K562 (cell line): Measurements from ENCODE around the gene TSHZ1. TPM values are rescaled to one million over a fixed set of nuclear protein-coding genes. Genes with fewer than 3 reads are reported as not detected.

Experiments
- ATAC-seq: fragments of 200-7000 bp; cut with Tn5 transposase; 3 replicates; pipeline ENCODE4 v1.9.1; 2020; ENCODE audit warnings: moderate library complexity
- BruUV-seq: library from RNA; stranded (reverse); fragments of 400-500 nt; replicated peaks from 2 replicates; lab custom pipeline; 2021; lab: Mats Ljungman, UMichigan
- CTCF ChIA-PET: fragments of 300-600 bp; formaldehyde crosslinking; extraction: SDS; loops from one replicate; lab custom pipeline; 2021; ENCODE audit warnings: low intra/inter-chr PET ratio; lab: Yijun Ruan, JAX
- POLR2A ChIA-PET: fragments of 300-600, 350-650 bp; sonication (Branson Sonifier 250); formaldehyde crosslinking; extraction: SDS; loops from one replicate; lab custom pipeline; 2021; ENCODE audit warnings: antibody characterized with exemption, inconsistent platforms; lab: Yijun Ruan, JAX
- DNase-seq, 4 experiments: peaks; one replicate each; pipeline versions ENCODE4 v3.0.0 to v3.0.0-alpha.2; 2011 to 2018; ENCODE audit warnings: low spot score in 3 of 4, mixed read lengths in 3 of 4; ENCODE audit errors: extremely low read depth in 1 of 4
- FAIRE-seq: peaks from 2 replicates; lab custom pipeline; 2011; peaks lifted over from hg19 to GRCh38; lab: Jason Lieb, UNC
- H2AFZ ChIP-seq: 2 replicates; pipeline ENCODE4 v1.6.0; 2011; ENCODE audit warnings: low read depth, low read length, control low read depth, inconsistent platforms
- H3K27ac ChIP-seq: fragments of 200-600 bp; 3 replicates; pipeline ENCODE4 v1.8.0; 2011; ENCODE audit warnings: low read depth, mild to moderate bottlenecking, control low read depth, inconsistent platforms, low read length, moderate library complexity, mixed read lengths; ENCODE audit errors: extremely low read depth
- H3K27me3 ChIP-seq, 2 experiments: fragments of 300-600 bp in 1 of 2; 2 replicates in 1 of 2; 3 replicates in 1 of 2; pipeline versions ENCODE4 v1.6.0 to v1.8.0; 2011; ENCODE audit warnings: inconsistent platforms in 2 of 2, low read length in 2 of 2, mild to moderate bottlenecking in 1 of 2, mixed read lengths in 1 of 2, moderate library complexity in 1 of 2; ENCODE audit not compliant: control insufficient read depth in 2 of 2, insufficient read depth in 2 of 2
- H3K36me3 ChIP-seq: fragments of 300-600 bp; 3 replicates; pipeline ENCODE4 v1.8.0; 2011; ENCODE audit warnings: mild to moderate bottlenecking, low read length, inconsistent platforms; ENCODE audit not compliant: control insufficient read depth, insufficient read depth
- H3K4me1 ChIP-seq, 2 experiments: fragments of 200-600 bp in 1 of 2; replicated peaks in 1 of 2; 2 replicates in 1 of 2; 3 replicates in 1 of 2; pipeline versions ENCODE4 v1.5.1 to v1.8.0; 2011; ENCODE audit warnings: inconsistent platforms in 2 of 2, low read length in 2 of 2, mild to moderate bottlenecking in 1 of 2, mixed read lengths in 1 of 2, moderate library complexity in 1 of 2; ENCODE audit not compliant: control insufficient read depth in 2 of 2, insufficient read depth in 2 of 2
- H3K4me2 ChIP-seq: 2 replicates; pipeline ENCODE4 v1.6.1; 2011; ENCODE audit warnings: low read length, control low read depth, inconsistent platforms, mixed read lengths; ENCODE audit not compliant: insufficient read depth
- H3K4me3 ChIP-seq: fragments of 200-600 bp; sonication (generic), shearing (Covaris generic); 2 replicates; pipeline ENCODE4 v1.5.1; 2016; ENCODE audit warnings: control low read depth, inconsistent platforms
- H3K79me2 ChIP-seq: fragments of 200-600 bp; 3 replicates; pipeline ENCODE4 v1.8.0; 2011; ENCODE audit warnings: low read length, inconsistent platforms; ENCODE audit not compliant: control insufficient read depth, insufficient read depth
- H3K9ac ChIP-seq, 2 experiments: 2 replicates each; pipeline versions ENCODE4 v1.6.0 to v1.6.1; 2011; ENCODE audit warnings: low read depth in 2 of 2, low read length in 2 of 2, control low read depth in 1 of 2, inconsistent platforms in 1 of 2, mild to moderate bottlenecking in 1 of 2, mixed read lengths in 1 of 2; ENCODE audit not compliant: insufficient read depth in 1 of 2
- H3K9me1 ChIP-seq: one replicate; pipeline ENCODE4 v1.6.0; 2011; ENCODE audit warnings: inconsistent platforms, mild to moderate bottlenecking, low read length, moderate library complexity; ENCODE audit not compliant: control insufficient read depth, insufficient read depth
- H3K9me3 ChIP-seq: replicated peaks from 2 replicates; pipeline ENCODE4 v1.5.1; 2011; ENCODE audit warnings: low read depth, low read length, inconsistent platforms; ENCODE audit not compliant: control insufficient read depth, insufficient read depth
- H4K20me1 ChIP-seq: replicated peaks from 2 replicates; pipeline ENCODE4 v1.6.1; 2011; ENCODE audit warnings: low read length, inconsistent platforms, mixed read lengths; ENCODE audit not compliant: control insufficient read depth, insufficient read depth
- HDAC8 ChIP-seq: fragments of 450-650 bp; IDR thresholded peaks from 2 replicates; pipeline ENCODE4 v1.6.1; 2016; ENCODE audit warnings: mild to moderate bottlenecking, missing genetic modification characterization, moderate library complexity, missing compliant biosample characterization
- HNRNPH1 ChIP-seq: fragments of 200-400 bp; formaldehyde crosslinking; optimal IDR thresholded peaks from 2 replicates; pipeline ENCODE3; 2017; ENCODE audit warnings: low read depth, mild to moderate bottlenecking, low read length, moderate library complexity
- KAT8 ChIP-seq: fragments of 450-650 bp; IDR thresholded peaks from 2 replicates; pipeline ENCODE4 v1.6.1; 2016; ENCODE audit warnings: low read depth, mild to moderate bottlenecking
- KDM4B ChIP-seq, 2 experiments: fragments of 450-650 bp in 1 of 2; sonication (generic) in 1 of 2; IDR thresholded peaks; 2 replicates each; pipeline ENCODE4 v1.6.1; 2016 to 2017; ENCODE audit warnings: borderline replicate concordance in 2 of 2, antibody characterized with exemption in 1 of 2, low read depth in 1 of 2, mild to moderate bottlenecking in 1 of 2
- MAFF ChIP-seq: IDR thresholded peaks from 2 replicates; pipeline ENCODE4 v1.6.1; 2012; ENCODE audit warnings: low read length, improper control_type of control experiment
- PATZ1 ChIP-seq: fragments of 250-450 bp; sonication (Bioruptor Pico); IDR thresholded peaks from 2 replicates; pipeline ENCODE4 v1.5.0; 2020; ENCODE audit warnings: mild to moderate bottlenecking, borderline replicate concordance
- PHF21A ChIP-seq: fragments of 450-650 bp; IDR thresholded peaks from 2 replicates; pipeline ENCODE4 v1.6.1; 2017; ENCODE audit warnings: low read depth, borderline replicate concordance
- SIN3A ChIP-seq, 2 experiments: fragments of 150-350 bp in 1 of 2; IDR thresholded peaks; 2 replicates each; pipeline ENCODE4 v1.6.1; 2011 to 2016; ENCODE audit warnings: borderline replicate concordance in 2 of 2, low read depth in 2 of 2, low read length in 2 of 2, mild to moderate bottlenecking in 2 of 2, moderate library complexity in 2 of 2; ENCODE audit not compliant: control insufficient read depth in 1 of 2
- VEZF1 ChIP-seq: fragments of 200-800 bp; sonication (Bioruptor generic); IDR thresholded peaks from 2 replicates; pipeline ENCODE4 v1.6.1; 2017; ENCODE audit warnings: missing genetic modification characterization, missing compliant biosample characterization
- ZNF41 ChIP-seq: fragments of 250-450 bp; sonication (Bioruptor Pico); conservative IDR thresholded peaks from 2 replicates; pipeline ENCODE4 v1.4.0; 2020; ENCODE audit warnings: mild to moderate bottlenecking
- ZNF766 ChIP-seq: fragments of 200-800 bp; sonication (Bioruptor generic); conservative IDR thresholded peaks from 2 replicates; pipeline ENCODE4 v1.6.1; 2016; ENCODE audit warnings: missing genetic modification characterization, missing compliant biosample characterization
- WGBS: fragments of 100-300 bp; shearing (Covaris generic); methylation state at CpG from one replicate; pipeline ENCODE4 v1.1.6; 2016; ENCODE audit warnings: low coverage, mixed read lengths; ENCODE audit not compliant: insufficient coverage; ENCODE audit errors: missing lambda C conversion rate; 5-methylcytosine and 5-hydroxymethylcytosine counted together
- in situ Hi-C: fragments of 300-500 bp; cut with MboI; formaldehyde crosslinking; loops from 4 replicates; pipeline ENCODE4 v1.15.0; 2018; ENCODE audit warnings: inconsistent platforms, mixed read lengths
- intact Hi-C: fragments of 100-400 bp; cut with micrococcal nuclease; formaldehyde crosslinking; loops from 2 replicates; pipeline ENCODE4 v1.14.2; 2022
- polyA plus RNA-seq, 8 experiments: library from polyadenylated mRNA; depleted of rRNA in 4 of 8; stranded (reverse) in 5 of 8; unstranded in 3 of 8; fragments of >200 nt; fragmentation: Nextera tagmentation in 2 of 8; fragmentation: Illumina TruSeq in 1 of 8; extraction: Ambion mirVana in 2 of 8; extraction: Trizol in 1 of 8; gene quantifications; 2 replicates each; pipeline versions ENCODE4 v1.2.1 to v1.2.3, GENCODE V29; 2011 to 2014; ENCODE audit warnings: inconsistent platforms in 1 of 8, missing spikeins in 1 of 8
- total RNA-seq, 7 experiments: library from RNA; depleted of rRNA in 6 of 7; stranded (reverse); fragments of >200 nt in 6 of 7; fragmentation: Illumina TruSeq in 2 of 7; extraction: Trizol in 2 of 7; gene quantifications; 2 replicates each; pipeline versions ENCODE4 v1.2.1 to v1.2.3, GENCODE V29; 2011 to 2021; ENCODE audit warnings: low replicate concordance in 1 of 7
- TF ChIP-seq, protein P1 (sequence below): fragments of 250-450 bp; sonication (Bioruptor Pico); IDR thresholded peaks from 2 replicates; pipeline ENCODE4 v1.8.0; 2021; ENCODE audit warnings: moderate library complexity, mild to moderate bottlenecking, inconsistent platforms
- TF ChIP-seq, protein P2 (sequence below): IDR thresholded peaks from 2 replicates; pipeline ENCODE4 v1.6.1; 2011; ENCODE audit not compliant: insufficient read length; ENCODE audit errors: extremely low read depth
- TF ChIP-seq, protein P3 (sequence below), 2 experiments: fragments of 200-800 bp in 1 of 2; sonication (Bioruptor generic) in 1 of 2; sonication (generic) in 1 of 2; formaldehyde crosslinking in 1 of 2; IDR thresholded peaks in 1 of 2; conservative IDR thresholded peaks in 1 of 2; 2 replicates each; pipeline versions ENCODE4 v1.5.0 to v1.6.1; 2016 to 2020; ENCODE audit warnings: missing compliant biosample characterization in 1 of 2, missing genetic modification characterization in 1 of 2, missing genetic modification reagents in 1 of 2

TSHZ1 gene
- total and polyA plus RNA-seq, 9 of the 15 experiments (the other 6 are each of a cell fraction or from before 2014, with no cell fraction given): 1.1 to 7.2 (median 2.7) TPM

DNA sequence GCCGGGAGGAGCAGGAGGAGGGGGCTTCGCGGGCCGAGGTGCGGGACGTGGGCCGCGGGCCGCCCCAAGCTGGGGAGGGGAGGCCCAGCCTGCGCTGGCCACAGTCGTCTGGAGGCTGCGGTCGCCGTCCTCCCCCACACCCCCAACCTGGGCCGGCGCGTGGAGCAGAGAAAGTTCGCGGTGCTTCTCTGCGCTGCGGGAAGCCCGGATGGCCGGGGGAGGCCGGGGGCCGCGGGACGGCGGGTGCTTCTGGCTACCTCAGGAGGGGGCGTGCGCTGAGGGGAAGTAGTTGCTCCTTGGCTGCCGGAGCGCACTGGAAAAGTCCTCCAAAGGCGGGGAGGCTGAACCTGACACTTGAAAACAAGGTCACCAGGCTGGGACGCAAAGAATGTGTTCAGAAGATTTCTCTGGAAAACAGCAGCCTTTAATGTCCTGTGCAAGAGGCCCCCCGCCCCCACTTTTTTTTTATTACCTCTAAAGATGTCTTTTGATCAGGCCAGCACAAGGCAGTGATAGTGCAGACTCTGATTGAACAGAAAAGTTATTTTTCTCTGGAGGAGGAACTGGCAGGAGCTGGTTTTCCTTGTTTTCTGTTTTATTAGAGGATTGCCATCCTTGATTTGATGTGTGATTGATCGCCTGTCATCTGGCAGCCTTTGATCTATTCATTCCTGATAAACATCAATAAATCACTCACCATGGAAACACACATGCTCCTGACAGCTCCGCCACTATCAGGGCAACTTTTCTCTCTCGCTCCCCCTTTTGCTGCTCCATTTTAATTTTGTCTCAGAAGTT lies 1.6 kb downstream of the TSHZ1 start:
- Histone ChIP-seq H3K79me2 (peaks cover 31% of the 10 kb centered on the region), H3K4me3 (peak overlapping the region; percentile 51), H3K9me3 (no peaks in the 10 kb centered on the region), H3K27me3 (no peaks in the 10 kb centered on the region), H4K20me1 (no peaks in the 10 kb centered on the region; the same call in 1 of the 2 replicates), H3K9me1 (no peaks in the 10 kb centered on the region), H3K9ac (peak overlapping the region; percentile 18 to 91; a peak in 3 of 4 replicates), H3K27ac (peak overlapping the region; percentile 56; the same call in 1 of the 3 replicates), H3K36me3 (no peaks in the 10 kb centered on the region), H3K4me2 (peak overlapping the region; percentile 63), H3K4me1 (peaks cover 7 to 23% of the 10 kb centered on the region in 2 experiments; a peak in 4 of 5 replicates), H2AFZ (peak overlapping the region; percentile 44; the same call in 1 of the 2 replicates)
- in situ Hi-C loops (no loop called here), intact Hi-C loops (no loop called here)
- DNase-seq: peak; percentile 25 to 45 (median 41)
- POLR2A ChIA-PET: interaction anchor here (0.6 to 1.1 kb wide), 2 partner anchors 10 to 14 kb away, joined by 3 to 4 read pairs; no protein-coding TSS in a partner anchor
- CTCF ChIA-PET: no interaction called here
- no TSS peak for BruUV-seq
- 21% methylated on average over 4 of the region's 38 CpGs for WGBS
- peak; percentile 2 for ATAC-seq
- peak; percentile 55 for FAIRE-seq
- TF ChIP-seq KAT8: no peak
- TF ChIP-seq HDAC8: no peak
- no peak for TF ChIP-seq PATZ1 (CRISPR knock-in tag)
- no peak for TF ChIP-seq PHF21A
- peak; percentile 48 for TF ChIP-seq VEZF1 (CRISPR knock-in tag)
- TF ChIP-seq KDM4B (IDR thresholded peaks at IDR 0.05; ENCODE audit: borderline replicate concordance in 2 of 2, low read depth in 1 of 2): no peak
- TF ChIP-seq, protein P1, sequence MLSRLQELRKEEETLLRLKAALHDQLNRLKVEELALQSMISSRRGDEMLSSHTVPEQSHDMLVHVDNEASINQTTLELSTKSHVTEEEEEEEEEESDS (CRISPR knock-in tag): no peak
- TF ChIP-seq, protein P2, sequence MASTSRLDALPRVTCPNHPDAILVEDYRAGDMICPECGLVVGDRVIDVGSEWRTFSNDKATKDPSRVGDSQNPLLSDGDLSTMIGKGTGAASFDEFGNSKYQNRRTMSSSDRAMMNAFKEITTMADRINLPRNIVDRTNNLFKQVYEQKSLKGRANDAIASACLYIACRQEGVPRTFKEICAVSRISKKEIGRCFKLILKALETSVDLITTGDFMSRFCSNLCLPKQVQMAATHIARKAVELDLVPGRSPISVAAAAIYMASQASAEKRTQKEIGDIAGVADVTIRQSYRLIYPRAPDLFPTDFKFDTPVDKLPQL: no peak
- TF ChIP-seq HNRNPH1: no peak
- TF ChIP-seq ZNF766 (CRISPR knock-in tag): no peak
- TF ChIP-seq MAFF: no peak
- TF ChIP-seq, protein P3, sequence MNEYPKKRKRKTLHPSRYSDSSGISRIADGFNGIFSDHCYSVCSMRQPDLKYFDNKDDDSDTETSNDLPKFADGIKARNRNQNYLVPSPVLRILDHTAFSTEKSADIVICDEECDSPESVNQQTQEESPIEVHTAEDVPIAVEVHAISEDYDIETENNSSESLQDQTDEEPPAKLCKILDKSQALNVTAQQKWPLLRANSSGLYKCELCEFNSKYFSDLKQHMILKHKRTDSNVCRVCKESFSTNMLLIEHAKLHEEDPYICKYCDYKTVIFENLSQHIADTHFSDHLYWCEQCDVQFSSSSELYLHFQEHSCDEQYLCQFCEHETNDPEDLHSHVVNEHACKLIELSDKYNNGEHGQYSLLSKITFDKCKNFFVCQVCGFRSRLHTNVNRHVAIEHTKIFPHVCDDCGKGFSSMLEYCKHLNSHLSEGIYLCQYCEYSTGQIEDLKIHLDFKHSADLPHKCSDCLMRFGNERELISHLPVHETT (CRISPR knock-in tag; conservative IDR thresholded peaks at IDR 0.05 in 1 of 2, IDR thresholded peaks at IDR 0.05 in 1 of 2): no peak
- TF ChIP-seq ZNF41 (CRISPR knock-in tag): no peak
- no peak for TF ChIP-seq SIN3A (IDR thresholded peaks at IDR 0.05; ENCODE audit: borderline replicate concordance in 2 of 2, control insufficient read depth in 1 of 2, low read depth in 2 of 2, low read length in 2 of 2)
